ENCODE results near the gene SGCD.

Gene SGCD

DNA sequence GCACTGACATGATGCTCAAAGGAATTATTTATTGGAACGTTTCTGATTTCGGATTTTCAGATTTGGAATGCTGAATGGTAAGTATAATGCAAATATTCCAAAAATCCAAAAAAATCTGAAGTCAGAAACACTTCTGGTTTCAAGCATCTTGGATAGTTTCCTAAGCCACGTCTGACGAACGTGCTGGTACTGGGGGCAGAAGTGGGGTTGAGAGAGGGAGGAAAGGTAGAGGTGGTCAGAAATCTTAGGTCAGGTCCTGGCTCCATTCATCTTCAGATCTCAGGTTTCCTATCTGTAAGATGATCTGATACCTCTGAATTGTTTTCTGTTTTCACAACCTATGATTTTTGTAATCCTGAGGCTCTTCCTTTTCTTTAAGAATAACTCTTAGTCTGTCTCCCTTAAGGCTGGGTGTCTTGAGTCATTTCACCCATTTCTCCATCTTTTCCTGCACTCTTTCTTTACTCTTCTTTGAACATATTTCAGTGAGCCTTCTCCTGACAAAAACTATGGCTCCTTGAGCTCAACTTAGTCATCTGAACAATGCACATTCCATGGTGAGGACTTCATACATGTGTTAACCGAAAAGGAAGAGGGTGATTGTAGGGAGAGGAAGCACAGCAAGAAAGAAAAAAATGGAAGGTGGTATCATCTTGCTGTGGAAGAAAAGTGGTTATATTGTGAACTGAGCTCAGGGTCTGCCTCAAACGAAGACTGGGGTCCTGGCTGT lies 3.3 kb downstream of the SGCD start:
- TF ChIP-seq, protein P1, sequence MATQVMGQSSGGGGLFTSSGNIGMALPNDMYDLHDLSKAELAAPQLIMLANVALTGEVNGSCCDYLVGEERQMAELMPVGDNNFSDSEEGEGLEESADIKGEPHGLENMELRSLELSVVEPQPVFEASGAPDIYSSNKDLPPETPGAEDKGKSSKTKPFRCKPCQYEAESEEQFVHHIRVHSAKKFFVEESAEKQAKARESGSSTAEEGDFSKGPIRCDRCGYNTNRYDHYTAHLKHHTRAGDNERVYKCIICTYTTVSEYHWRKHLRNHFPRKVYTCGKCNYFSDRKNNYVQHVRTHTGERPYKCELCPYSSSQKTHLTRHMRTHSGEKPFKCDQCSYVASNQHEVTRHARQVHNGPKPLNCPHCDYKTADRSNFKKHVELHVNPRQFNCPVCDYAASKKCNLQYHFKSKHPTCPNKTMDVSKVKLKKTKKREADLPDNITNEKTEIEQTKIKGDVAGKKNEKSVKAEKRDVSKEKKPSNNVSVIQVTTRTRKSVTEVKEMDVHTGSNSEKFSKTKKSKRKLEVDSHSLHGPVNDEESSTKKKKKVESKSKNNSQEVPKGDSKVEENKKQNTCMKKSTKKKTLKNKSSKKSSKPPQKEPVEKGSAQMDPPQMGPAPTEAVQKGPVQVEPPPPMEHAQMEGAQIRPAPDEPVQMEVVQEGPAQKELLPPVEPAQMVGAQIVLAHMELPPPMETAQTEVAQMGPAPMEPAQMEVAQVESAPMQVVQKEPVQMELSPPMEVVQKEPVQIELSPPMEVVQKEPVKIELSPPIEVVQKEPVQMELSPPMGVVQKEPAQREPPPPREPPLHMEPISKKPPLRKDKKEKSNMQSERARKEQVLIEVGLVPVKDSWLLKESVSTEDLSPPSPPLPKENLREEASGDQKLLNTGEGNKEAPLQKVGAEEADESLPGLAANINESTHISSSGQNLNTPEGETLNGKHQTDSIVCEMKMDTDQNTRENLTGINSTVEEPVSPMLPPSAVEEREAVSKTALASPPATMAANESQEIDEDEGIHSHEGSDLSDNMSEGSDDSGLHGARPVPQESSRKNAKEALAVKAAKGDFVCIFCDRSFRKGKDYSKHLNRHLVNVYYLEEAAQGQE (IDR thresholded peaks at IDR 0.05; ENCODE audit: insufficient read depth in 1 of 2, low read depth in 2 of 2, low read length in 2 of 2): no peak
- TF ChIP-seq POLR2AphosphoS5 (IDR thresholded peaks at IDR 0.05; ENCODE audit: low read depth, low read length): no peak
- TF ChIP-seq TAF1 (IDR thresholded peaks at IDR 0.05; ENCODE audit: borderline replicate concordance, insufficient read depth, low read length): no peak
- TF ChIP-seq SIN3A (IDR thresholded peaks at IDR 0.05; ENCODE audit: borderline replicate concordance, insufficient read depth, low read length): no peak
- TF ChIP-seq FOXP2 (optimal IDR thresholded peaks at IDR 0.05; ENCODE audit: borderline replicate concordance, extremely low read depth, extremely low read length, insufficient read depth): no peak

- TF ChIP-seq TAF1 (IDR thresholded peaks at IDR 0.05; ENCODE audit: borderline replicate concordance, insufficient read depth, low read length) (no peak), FOXP2 (optimal IDR thresholded peaks at IDR 0.05; ENCODE audit: borderline replicate concordance, extremely low read depth, extremely low read length, insufficient read depth) (no peak), POLR2AphosphoS5 (IDR thresholded peaks at IDR 0.05; ENCODE audit: low read depth, low read length) (no peak), SIN3A (IDR thresholded peaks at IDR 0.05; ENCODE audit: borderline replicate concordance, insufficient read depth, low read length) (no peak)
- TF ChIP-seq, protein P1 (IDR thresholded peaks at IDR 0.05; ENCODE audit: insufficient read depth in 1 of 2, low read depth in 2 of 2, low read length in 2 of 2): no peak
Observed at GRCh38 chr5:156331181-156331580, 4.2 kb downstream of the SGCD start.

DNA sequence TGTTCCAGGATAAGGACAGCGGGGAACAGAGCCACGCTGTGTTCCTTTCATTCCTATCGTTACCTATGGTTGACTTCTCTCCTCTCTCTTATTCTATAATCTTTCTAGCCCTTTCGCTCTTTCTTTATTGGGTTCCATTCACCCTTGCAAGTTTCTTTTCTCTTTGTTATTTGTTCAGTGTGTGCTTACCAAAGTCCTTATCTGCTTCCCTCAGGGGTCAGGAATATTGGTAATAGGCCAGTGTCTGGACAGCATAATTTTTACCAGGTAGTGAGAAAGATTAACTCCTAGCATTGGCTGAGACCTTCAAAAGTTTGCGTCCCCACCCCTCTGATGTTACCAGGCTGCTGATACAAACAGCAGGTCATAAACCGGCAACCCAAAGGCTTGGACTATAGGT lies 4.9 kb downstream of the SGCD start:
- no peak for TF ChIP-seq SIN3A (IDR thresholded peaks at IDR 0.05; ENCODE audit: borderline replicate concordance, insufficient read depth, low read length)
- TF ChIP-seq TAF1 (IDR thresholded peaks at IDR 0.05; ENCODE audit: borderline replicate concordance, insufficient read depth, low read length): no peak
- TF ChIP-seq, protein P1 (IDR thresholded peaks at IDR 0.05; ENCODE audit: insufficient read depth in 1 of 2, low read depth in 2 of 2, low read length in 2 of 2): no peak
- TF ChIP-seq POLR2AphosphoS5 (IDR thresholded peaks at IDR 0.05; ENCODE audit: low read depth, low read length): no peak
- TF ChIP-seq FOXP2 (optimal IDR thresholded peaks at IDR 0.05; ENCODE audit: borderline replicate concordance, extremely low read depth, extremely low read length, insufficient read depth): no peak

DNA sequence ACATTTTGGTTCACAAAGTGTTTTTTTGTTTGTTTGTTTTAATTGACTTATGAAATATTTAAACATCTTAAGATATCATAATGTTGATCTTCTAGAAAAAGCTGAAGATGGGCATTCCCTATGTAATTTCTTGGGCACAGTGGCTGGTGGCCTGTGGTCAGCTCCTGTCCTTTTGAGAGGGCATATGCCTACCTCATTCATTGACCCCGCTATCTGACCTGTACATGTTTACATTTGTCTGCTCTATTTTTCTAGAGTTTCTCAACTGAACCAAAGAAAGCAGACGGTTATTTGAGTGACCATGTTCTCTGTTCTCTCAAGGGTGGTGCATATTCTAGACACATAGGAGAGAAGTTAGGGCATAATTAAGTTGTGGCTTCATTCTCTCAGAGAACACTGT lies 5.3 kb downstream of the SGCD start:
- TF ChIP-seq POLR2AphosphoS5 (IDR thresholded peaks at IDR 0.05; ENCODE audit: low read depth, low read length) (no peak), FOXP2 (optimal IDR thresholded peaks at IDR 0.05; ENCODE audit: borderline replicate concordance, extremely low read depth, extremely low read length, insufficient read depth) (no peak), SIN3A (IDR thresholded peaks at IDR 0.05; ENCODE audit: borderline replicate concordance, insufficient read depth, low read length) (no peak), TAF1 (IDR thresholded peaks at IDR 0.05; ENCODE audit: borderline replicate concordance, insufficient read depth, low read length) (no peak)
- TF ChIP-seq, protein P1 (IDR thresholded peaks at IDR 0.05; ENCODE audit: insufficient read depth in 1 of 2, low read depth in 2 of 2, low read length in 2 of 2): no peak
